ENCODE results near the gene CUEDC1.

DNA sequence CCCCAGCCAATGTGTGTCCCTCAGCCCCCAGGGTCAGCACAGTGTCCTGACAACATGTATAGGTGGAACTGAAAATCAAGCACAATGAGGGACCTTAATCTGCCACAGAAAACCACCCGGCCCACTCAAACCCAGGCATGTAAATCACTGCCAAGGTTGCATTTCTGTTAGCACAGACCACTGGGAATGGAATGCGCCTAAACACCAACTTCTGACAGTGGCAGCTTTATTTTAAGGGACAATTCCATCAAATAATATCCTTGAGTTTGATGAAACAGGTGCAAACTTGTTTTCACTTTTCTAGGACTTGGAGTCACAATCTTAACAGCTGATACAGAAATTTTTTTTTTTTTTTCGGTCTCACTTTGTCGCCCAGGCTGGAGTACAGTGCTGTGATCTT is 68.1 kb downstream of the CUEDC1 start:
- TF ChIP-seq, protein P1, sequence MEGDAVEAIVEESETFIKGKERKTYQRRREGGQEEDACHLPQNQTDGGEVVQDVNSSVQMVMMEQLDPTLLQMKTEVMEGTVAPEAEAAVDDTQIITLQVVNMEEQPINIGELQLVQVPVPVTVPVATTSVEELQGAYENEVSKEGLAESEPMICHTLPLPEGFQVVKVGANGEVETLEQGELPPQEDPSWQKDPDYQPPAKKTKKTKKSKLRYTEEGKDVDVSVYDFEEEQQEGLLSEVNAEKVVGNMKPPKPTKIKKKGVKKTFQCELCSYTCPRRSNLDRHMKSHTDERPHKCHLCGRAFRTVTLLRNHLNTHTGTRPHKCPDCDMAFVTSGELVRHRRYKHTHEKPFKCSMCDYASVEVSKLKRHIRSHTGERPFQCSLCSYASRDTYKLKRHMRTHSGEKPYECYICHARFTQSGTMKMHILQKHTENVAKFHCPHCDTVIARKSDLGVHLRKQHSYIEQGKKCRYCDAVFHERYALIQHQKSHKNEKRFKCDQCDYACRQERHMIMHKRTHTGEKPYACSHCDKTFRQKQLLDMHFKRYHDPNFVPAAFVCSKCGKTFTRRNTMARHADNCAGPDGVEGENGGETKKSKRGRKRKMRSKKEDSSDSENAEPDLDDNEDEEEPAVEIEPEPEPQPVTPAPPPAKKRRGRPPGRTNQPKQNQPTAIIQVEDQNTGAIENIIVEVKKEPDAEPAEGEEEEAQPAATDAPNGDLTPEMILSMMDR (IDR thresholded peaks at IDR 0.05) = no peak
- TF ChIP-seq EP300 (IDR thresholded peaks at IDR 0.05) = no peak
- TF ChIP-seq POLR2AphosphoS5 (IDR thresholded peaks at IDR 0.05) = no peak
- TF ChIP-seq POLR2A (IDR thresholded peaks at IDR 0.05) = no peak
